ENCODE results near the gene DVL1.

GRCh38 chr1:1355416-1355815, 6.2 kb upstream of the DVL1 start:
- TF ChIP-seq CTCF (IDR thresholded peaks at IDR 0.05) = no peak
- TF ChIP-seq POLR2AphosphoS5 (IDR thresholded peaks at IDR 0.05) = no peak
- TF ChIP-seq EP300 (IDR thresholded peaks at IDR 0.05) = no peak
- TF ChIP-seq POLR2A (IDR thresholded peaks at IDR 0.05) = no peak

All from sigmoid colon (tissue), 4 donors.